Breast epithelium (tissue), 3 donors: Measurements from ENCODE around the gene PNPLA5.

ENCODE experiments used
- POLR2A ChIP-seq: fragments of 450-650 bp; IDR thresholded peaks from one replicate; pipeline ENCODE4 v1.6.1; 2016; ENCODE audit warnings: antibody characterized with exemption, mild to moderate bottlenecking, moderate library complexity
- POLR2AphosphoS5 ChIP-seq, 3 donors: sonication (generic); formaldehyde crosslinking; IDR thresholded peaks; one replicate each; pipeline ENCODE4 v1.6.1; 2017; ENCODE audit warnings: antibody characterized with exemption in 3 of 3
- TF ChIP-seq, protein P1 (sequence below), 3 donors: fragments of 450-650 bp; IDR thresholded peaks; one replicate each; pipeline ENCODE4 v1.5.1; 2016 to 2017; ENCODE audit warnings: antibody characterized with exemption in 3 of 3, mild to moderate bottlenecking in 3 of 3, moderate library complexity in 3 of 3

DNA sequence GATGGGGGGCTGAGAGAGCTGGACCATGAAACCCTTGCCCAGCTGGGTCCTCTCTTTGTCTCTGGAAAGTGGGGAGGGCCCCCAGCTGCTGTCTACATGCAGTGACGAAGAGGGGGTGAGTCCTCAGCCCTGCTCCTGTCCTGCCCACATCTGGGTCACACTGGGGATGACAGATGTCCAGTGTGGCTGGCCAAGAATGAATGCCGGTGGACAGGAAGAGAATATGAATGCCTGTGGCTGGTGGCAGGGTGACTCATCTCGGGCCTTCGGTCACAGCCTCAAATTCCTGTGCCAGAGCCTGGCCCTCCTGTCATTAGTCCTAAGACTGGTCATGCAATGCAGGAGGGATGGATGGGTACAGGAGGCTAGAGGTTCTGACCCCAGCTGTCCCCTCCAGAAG lies 29.6 kb upstream of the PNPLA5 start:
- TF ChIP-seq POLR2AphosphoS5 (IDR thresholded peaks at IDR 0.05), result no peak
- TF ChIP-seq, protein P1, sequence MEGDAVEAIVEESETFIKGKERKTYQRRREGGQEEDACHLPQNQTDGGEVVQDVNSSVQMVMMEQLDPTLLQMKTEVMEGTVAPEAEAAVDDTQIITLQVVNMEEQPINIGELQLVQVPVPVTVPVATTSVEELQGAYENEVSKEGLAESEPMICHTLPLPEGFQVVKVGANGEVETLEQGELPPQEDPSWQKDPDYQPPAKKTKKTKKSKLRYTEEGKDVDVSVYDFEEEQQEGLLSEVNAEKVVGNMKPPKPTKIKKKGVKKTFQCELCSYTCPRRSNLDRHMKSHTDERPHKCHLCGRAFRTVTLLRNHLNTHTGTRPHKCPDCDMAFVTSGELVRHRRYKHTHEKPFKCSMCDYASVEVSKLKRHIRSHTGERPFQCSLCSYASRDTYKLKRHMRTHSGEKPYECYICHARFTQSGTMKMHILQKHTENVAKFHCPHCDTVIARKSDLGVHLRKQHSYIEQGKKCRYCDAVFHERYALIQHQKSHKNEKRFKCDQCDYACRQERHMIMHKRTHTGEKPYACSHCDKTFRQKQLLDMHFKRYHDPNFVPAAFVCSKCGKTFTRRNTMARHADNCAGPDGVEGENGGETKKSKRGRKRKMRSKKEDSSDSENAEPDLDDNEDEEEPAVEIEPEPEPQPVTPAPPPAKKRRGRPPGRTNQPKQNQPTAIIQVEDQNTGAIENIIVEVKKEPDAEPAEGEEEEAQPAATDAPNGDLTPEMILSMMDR (IDR thresholded peaks at IDR 0.05), result no peak
- no peak for TF ChIP-seq POLR2A
